ENCODE data around the gene OR6J1. TPM values are rescaled to one million over a fixed set of nuclear protein-coding genes. Genes with fewer than 3 reads are reported as not detected.

OR6J1 gene
- total RNA-seq, 1 experiment from 2014 or later = not detected

DNA sequence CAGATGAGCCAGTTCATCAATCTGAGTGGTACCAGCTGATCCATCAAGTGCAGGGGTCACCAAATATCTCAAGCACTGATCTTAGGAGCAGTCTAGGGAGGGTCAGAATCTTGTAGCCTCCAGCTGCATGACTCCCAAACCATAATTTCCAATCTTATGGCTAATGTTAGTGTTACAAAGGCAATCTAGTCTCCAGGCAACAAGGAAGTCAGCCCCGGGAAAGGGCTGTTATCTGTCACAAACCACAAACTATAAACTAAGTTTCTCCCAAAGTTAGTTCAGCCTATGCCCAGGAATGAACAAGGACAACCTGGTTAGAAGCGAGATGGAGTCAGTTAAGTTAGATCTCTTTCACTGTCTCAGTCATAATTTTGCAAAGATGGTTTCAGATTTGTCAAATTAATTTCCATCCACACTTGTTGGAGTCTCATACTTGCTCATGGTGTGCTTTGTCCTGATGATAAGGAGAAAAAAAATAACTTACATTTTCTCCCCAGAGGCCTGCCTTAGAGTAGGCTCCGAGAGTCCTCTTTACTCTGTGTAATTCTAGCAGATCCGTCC, 49.9 kb downstream of the OR6J1 start:
- no peaks in the 10 kb centered on the region for H4K20me1 ChIP-seq (ENCODE audit: low read length)
- H3K4me2 ChIP-seq (ENCODE audit: low read length) = no peak overlapping the region
- TF ChIP-seq EZH2 (IDR thresholded peaks at IDR 0.05; ENCODE audit: low read length, unreplicated experiment) (no peak), EZH2phosphoT487 (IDR thresholded peaks at IDR 0.05; ENCODE audit: borderline replicate concordance, low read length) (no peak), CTCF (conservative IDR thresholded peaks at IDR 0.05; ENCODE audit: low read depth, low read length) (no peak)
- no peaks in the 10 kb centered on the region for H3K36me3 ChIP-seq (ENCODE audit: low read depth, low read length)
- BruUV-seq (replicated peaks) = no TSS peak
- ChIA-PET CTCF (no interaction called here), POLR2A (ENCODE audit: unreplicated experiment) (no interaction called here)
- H3K27me3 ChIP-seq (ENCODE audit: low read length) = no peaks in the 10 kb centered on the region
- no peak overlapping the region for H3K9ac ChIP-seq (ENCODE audit: low read length)
- no peak for ATAC-seq
- H3K9me3 ChIP-seq (ENCODE audit: low read length) = no peaks in the 10 kb centered on the region
- H3K4me3 ChIP-seq (ENCODE audit: low read length) = no peak overlapping the region
- DNase-seq = no peak
- intact Hi-C loops (cut with micrococcal nuclease) = no loop called here
- peaks cover 3% of the 10 kb centered on the region for H3K79me2 ChIP-seq (ENCODE audit: low read length)
- H2AFZ ChIP-seq (ENCODE audit: low read length) = no peak overlapping the region
- H3K4me1 ChIP-seq (ENCODE audit: insufficient read depth, low read length) = peaks cover 17% of the 10 kb centered on the region
- no peaks in the 10 kb centered on the region for H3F3A ChIP-seq (ENCODE audit: low read length, unreplicated experiment)
- no peaks in the 10 kb centered on the region for H3K9me2 ChIP-seq (replicated peaks; ENCODE audit: low read length)
- H3K27ac ChIP-seq (ENCODE audit: low read length) = no peak overlapping the region

DNA sequence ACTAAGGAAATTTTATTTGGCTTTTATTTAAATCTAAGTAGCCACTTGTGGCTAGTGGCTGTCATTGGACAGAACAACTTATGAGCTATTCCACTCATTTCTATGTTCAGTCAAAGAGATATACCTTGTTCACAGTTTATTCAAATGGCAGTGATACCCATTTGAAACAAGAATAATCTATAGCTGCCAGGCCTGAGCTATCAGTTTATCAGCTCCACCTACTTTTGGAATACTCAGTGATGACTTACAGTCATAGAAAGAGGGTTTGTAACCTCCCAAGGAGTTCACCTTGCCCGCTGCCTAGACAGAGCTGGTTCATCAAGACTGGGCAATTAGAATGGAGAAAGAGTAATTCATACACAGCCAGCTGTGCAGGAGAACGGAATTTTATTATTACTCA, 50.6 kb downstream of the OR6J1 start:
- Histone ChIP-seq H3K79me2 (ENCODE audit: low read length) (peaks cover 5% of the 10 kb centered on the region), H3K27ac (ENCODE audit: low read length) (no peak overlapping the region), H3K4me1 (ENCODE audit: insufficient read depth, low read length) (peaks cover 13% of the 10 kb centered on the region), H3K4me2 (ENCODE audit: low read length) (no peak overlapping the region), H3F3A (ENCODE audit: low read length, unreplicated experiment) (no peaks in the 10 kb centered on the region), H3K9ac (ENCODE audit: low read length) (no peak overlapping the region), H3K9me3 (ENCODE audit: low read length) (no peaks in the 10 kb centered on the region), H2AFZ (ENCODE audit: low read length) (no peak overlapping the region), H3K9me2 (replicated peaks; ENCODE audit: low read length) (no peaks in the 10 kb centered on the region), H3K4me3 (ENCODE audit: low read length) (no peak overlapping the region), H3K36me3 (ENCODE audit: low read depth, low read length) (no peaks in the 10 kb centered on the region), H4K20me1 (ENCODE audit: low read length) (no peaks in the 10 kb centered on the region), H3K27me3 (ENCODE audit: low read length) (no peaks in the 10 kb centered on the region)
- no peak for DNase-seq
- intact Hi-C loops (cut with micrococcal nuclease) = no loop called here
- no peak for TF ChIP-seq EZH2phosphoT487 (IDR thresholded peaks at IDR 0.05; ENCODE audit: borderline replicate concordance, low read length)
- no peak for TF ChIP-seq CTCF (conservative IDR thresholded peaks at IDR 0.05; ENCODE audit: low read depth, low read length)
- TF ChIP-seq EZH2 (IDR thresholded peaks at IDR 0.05; ENCODE audit: low read length, unreplicated experiment) = no peak
- ChIA-PET CTCF (no interaction called here), POLR2A (ENCODE audit: unreplicated experiment) (no interaction called here)
- BruUV-seq (replicated peaks) = no TSS peak
- ATAC-seq = no peak

GRCh38 chr14:22593189-22593588, 51.0 kb downstream of the OR6J1 start:
- no peak overlapping the region for H3K4me2 ChIP-seq (ENCODE audit: low read length)

More at GRCh38 chr14:22593189-22593588, 51.0 kb downstream of the OR6J1 start:
- Histone ChIP-seq H3K4me1 (ENCODE audit: insufficient read depth, low read length) (peaks cover 13% of the 10 kb centered on the region), H3K27ac (ENCODE audit: low read length) (no peak overlapping the region), H3K79me2 (ENCODE audit: low read length) (peaks cover 9% of the 10 kb centered on the region), H2AFZ (ENCODE audit: low read length) (no peak overlapping the region), H3F3A (ENCODE audit: low read length, unreplicated experiment) (no peaks in the 10 kb centered on the region), H3K4me3 (ENCODE audit: low read length) (no peak overlapping the region), H3K9me2 (replicated peaks; ENCODE audit: low read length) (no peaks in the 10 kb centered on the region), H3K27me3 (ENCODE audit: low read length) (no peaks in the 10 kb centered on the region), H3K9me3 (ENCODE audit: low read length) (no peaks in the 10 kb centered on the region), H4K20me1 (ENCODE audit: low read length) (no peaks in the 10 kb centered on the region), H3K36me3 (ENCODE audit: low read depth, low read length) (no peaks in the 10 kb centered on the region), H3K9ac (ENCODE audit: low read length) (no peak overlapping the region)
- CTCF ChIA-PET = no interaction called here
- no TSS peak for BruUV-seq (replicated peaks)
- no peak for ATAC-seq
- DNase-seq = no peak
- TF ChIP-seq EZH2 (IDR thresholded peaks at IDR 0.05; ENCODE audit: low read length, unreplicated experiment) (no peak), CTCF (conservative IDR thresholded peaks at IDR 0.05; ENCODE audit: low read depth, low read length) (no peak), EZH2phosphoT487 (IDR thresholded peaks at IDR 0.05; ENCODE audit: borderline replicate concordance, low read length) (no peak)
- POLR2A ChIA-PET (ENCODE audit: unreplicated experiment) = no interaction called here
- intact Hi-C loops (cut with micrococcal nuclease) = no loop called here

Measured in PC-3 (cell line).